ENCODE measurements around the gene HOXA6. TPM values are rescaled to one million over a fixed set of nuclear protein-coding genes. Genes with fewer than 3 reads are reported as not detected.

HOXA6 gene
- total and polyA plus RNA-seq, 2 of the 4 experiments (the other 2 are of a cell fraction), result 1.4 to 1.8 TPM

DNA sequence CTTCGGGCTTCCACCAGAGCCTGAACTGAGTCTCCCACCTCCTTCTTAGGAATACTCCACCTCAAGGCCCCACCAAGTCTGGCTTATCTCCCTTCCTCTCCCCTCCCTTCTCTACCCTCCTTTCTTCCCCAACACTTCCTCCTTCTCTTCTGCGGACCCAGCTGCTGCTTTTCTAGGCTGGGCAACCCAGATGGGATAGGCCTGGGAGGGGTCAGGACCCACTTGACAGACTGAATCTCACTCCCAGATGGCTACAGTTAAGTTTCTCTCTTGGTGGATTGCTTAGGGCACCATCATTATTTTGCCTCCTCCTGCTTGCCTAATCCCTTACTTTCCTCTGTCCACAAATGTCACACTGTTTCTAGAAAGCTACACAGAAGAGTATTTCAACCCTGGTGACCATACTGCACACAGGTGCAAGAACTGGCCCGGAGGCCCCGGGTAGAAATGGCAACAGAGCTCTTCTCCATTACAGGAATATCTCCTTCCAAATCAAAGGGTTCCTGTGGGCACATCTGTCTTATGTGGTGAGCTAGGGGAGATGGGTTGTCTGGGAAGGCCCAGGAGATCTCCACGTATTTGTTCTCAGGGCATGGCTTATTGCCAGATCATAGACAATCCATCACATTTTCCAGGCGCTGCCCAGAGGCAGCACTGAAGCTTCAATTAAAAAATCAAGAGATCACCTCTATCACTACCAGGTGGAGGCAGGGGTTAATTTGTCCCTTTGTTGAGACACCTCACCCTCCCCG lies 42.6 kb upstream of the HOXA6 start (continued):
- TF ChIP-seq, protein P1, sequence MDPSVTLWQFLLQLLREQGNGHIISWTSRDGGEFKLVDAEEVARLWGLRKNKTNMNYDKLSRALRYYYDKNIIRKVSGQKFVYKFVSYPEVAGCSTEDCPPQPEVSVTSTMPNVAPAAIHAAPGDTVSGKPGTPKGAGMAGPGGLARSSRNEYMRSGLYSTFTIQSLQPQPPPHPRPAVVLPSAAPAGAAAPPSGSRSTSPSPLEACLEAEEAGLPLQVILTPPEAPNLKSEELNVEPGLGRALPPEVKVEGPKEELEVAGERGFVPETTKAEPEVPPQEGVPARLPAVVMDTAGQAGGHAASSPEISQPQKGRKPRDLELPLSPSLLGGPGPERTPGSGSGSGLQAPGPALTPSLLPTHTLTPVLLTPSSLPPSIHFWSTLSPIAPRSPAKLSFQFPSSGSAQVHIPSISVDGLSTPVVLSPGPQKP (IDR thresholded peaks at IDR 0.05; ENCODE audit: borderline replicate concordance, low read depth, low read length), result no peak
- TF ChIP-seq FOS (IDR thresholded peaks at IDR 0.05; ENCODE audit: low read depth, low read length), result no peak
- TF ChIP-seq MAZ (IDR thresholded peaks at IDR 0.05; ENCODE audit: borderline replicate concordance, low read depth, low read length), result no peak
- TF ChIP-seq CHD1 (IDR thresholded peaks at IDR 0.05; ENCODE audit: low read depth, low read length), result no peak
- no peak for TF ChIP-seq RFX5 (IDR thresholded peaks at IDR 0.05; ENCODE audit: low read depth, low read length)
